ENCODE results near the gene CEP55.

Gene CEP55

DNA sequence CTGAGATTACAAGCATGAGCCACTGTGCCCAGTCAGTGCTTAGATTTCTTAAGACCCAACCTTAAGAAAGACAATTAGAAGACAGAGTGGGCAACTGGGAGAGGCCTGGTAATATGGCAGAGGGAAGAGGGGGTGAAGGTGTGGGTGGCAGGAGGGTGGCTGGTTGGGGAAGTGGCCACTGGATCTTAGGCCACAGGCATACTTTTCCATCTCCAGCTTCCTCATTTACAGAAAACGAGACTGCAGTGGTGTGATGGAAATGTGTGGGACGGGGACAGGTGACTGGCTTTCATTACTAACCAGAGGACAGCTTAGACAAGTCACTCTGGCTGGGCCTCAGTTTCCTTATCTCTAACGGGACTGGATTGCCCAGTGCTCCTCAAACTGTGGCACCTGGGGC lies 69.0 kb downstream of the CEP55 start:
- no peaks in the 10 kb centered on the region for H3K4me1 ChIP-seq (ENCODE audit: control insufficient read depth, insufficient read depth, low read length, poor library complexity, severe bottlenecking)
- WGBS, 2 experiments (ENCODE audit: insufficient coverage in 2 of 2) = 86 to 89% methylated on average over 2 of the region's 3 CpGs
- no peaks in the 10 kb centered on the region for H3K36me3 ChIP-seq (ENCODE audit: control insufficient read depth, insufficient read depth, low read length)
- H3K27ac ChIP-seq (ENCODE audit: low read depth, low read length, severe bottlenecking) = no peak overlapping the region
- H3K4me3 ChIP-seq (ENCODE audit: extremely low read depth, insufficient read depth, low read length, poor library complexity, severe bottlenecking) = no peak overlapping the region
- H3K9me3 ChIP-seq (ENCODE audit: control insufficient read depth, low read length) = no peaks in the 10 kb centered on the region

DNA sequence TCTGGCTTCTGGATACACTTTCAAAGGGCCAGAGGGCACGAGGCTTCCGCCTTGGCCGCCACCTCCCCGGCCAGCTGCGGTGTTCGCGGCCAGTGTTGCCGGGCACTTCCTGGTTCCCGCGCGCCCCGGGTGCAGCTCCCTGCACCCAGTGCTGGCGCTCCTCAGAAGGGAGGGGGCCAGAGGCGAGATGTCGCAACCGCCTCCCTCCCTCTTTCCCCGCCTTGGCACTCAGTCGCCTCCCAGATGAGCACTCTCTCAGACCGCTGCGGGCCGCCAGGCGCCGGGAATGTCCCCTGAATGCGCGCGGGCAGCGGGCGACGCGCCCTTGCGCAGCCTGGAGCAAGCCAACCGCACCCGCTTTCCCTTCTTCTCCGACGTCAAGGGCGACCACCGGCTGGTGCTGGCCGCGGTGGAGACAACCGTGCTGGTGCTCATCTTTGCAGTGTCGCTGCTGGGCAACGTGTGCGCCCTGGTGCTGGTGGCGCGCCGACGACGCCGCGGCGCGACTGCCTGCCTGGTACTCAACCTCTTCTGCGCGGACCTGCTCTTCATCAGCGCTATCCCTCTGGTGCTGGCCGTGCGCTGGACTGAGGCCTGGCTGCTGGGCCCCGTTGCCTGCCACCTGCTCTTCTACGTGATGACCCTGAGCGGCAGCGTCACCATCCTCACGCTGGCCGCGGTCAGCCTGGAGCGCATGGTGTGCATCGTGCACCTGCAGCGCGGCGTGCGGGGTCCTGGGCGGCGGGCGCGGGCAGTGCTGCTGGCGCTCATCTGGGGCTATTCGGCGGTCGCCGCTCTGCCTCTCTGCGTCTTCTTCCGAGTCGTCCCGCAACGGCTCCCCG lies 70.2 kb downstream of the CEP55 start, which contains the start of gene FFAR4:
TSS of gene FFAR4 (plus strand) at position 231 of the 842 bp plus-strand sequence. CDS start at position 287, 56 bp downstream.
- 2% methylated on average over 73 to 83 of the region's 85 CpGs for WGBS, 2 experiments (ENCODE audit: insufficient coverage in 2 of 2)
- no peaks in the 10 kb centered on the region for H3K9me3 ChIP-seq (ENCODE audit: control insufficient read depth, low read length)

DNA sequence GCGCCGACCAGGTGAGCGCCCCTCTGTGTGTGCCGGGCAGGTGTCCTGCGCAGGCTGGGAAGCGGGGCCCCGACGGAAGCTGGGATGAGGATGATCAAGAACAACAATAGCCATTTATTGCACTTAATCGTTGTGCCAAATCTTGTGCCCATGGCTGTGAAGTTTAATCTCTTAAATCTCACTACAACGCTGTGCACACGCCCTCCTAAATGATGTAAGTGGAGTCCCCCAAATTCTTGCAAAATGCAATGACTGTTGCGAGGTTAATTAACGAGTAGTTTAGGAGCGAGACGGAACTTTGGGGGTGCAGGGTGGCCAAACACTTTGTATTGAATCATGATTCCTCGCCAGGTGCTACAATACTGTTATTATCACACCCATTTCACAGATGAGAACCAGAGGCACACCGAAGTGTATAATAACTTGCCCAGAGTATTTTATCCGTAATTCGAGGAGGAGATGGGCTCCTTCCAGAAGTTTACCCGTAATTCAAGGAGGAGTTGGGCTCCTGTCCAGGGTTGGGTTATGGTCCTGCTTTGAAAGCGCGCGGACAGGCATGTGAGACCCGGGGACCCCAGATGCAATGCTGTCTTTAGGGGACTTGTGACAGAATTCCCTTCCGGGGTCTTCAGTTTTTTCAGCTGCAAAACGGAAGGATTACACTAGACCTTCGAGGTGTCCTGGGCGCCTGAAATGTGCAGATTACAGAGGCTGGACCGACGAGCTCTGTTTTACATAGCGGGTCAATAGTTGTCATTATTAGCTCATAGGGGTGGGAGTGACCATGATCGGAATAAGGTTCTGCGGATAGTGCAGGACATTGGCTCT lies 71.1 kb downstream of the CEP55 start:
- H3K4me1 ChIP-seq (ENCODE audit: control insufficient read depth, insufficient read depth, low read length, poor library complexity, severe bottlenecking) = no peaks in the 10 kb centered on the region
- H3K27ac ChIP-seq (ENCODE audit: low read depth, low read length, severe bottlenecking) = no peak overlapping the region
- WGBS, 2 experiments (ENCODE audit: insufficient coverage in 2 of 2) = 29 to 40% methylated on average over 23 to 28 of the region's 33 CpGs
- no peak overlapping the region for H3K4me3 ChIP-seq (ENCODE audit: extremely low read depth, insufficient read depth, low read length, poor library complexity, severe bottlenecking)
- H3K36me3 ChIP-seq (ENCODE audit: control insufficient read depth, insufficient read depth, low read length) = no peaks in the 10 kb centered on the region
- no peaks in the 10 kb centered on the region for H3K9me3 ChIP-seq (ENCODE audit: control insufficient read depth, low read length)

More for the DNA sequence above, 70.2 kb downstream of the CEP55 start, which contains the start of gene FFAR4:
- no peak within 1 kb of the TSS for H3K27ac ChIP-seq (ENCODE audit: low read depth, low read length, severe bottlenecking)
- H3K4me1 ChIP-seq (ENCODE audit: control insufficient read depth, insufficient read depth, low read length, poor library complexity, severe bottlenecking) = no peaks in the 10 kb centered on the region
- H3K36me3 ChIP-seq (ENCODE audit: control insufficient read depth, insufficient read depth, low read length) = no peaks in the 10 kb centered on the region
- peak within 1 kb of the TSS; percentile 25 for H3K4me3 ChIP-seq (ENCODE audit: extremely low read depth, insufficient read depth, low read length, poor library complexity, severe bottlenecking)

DNA sequence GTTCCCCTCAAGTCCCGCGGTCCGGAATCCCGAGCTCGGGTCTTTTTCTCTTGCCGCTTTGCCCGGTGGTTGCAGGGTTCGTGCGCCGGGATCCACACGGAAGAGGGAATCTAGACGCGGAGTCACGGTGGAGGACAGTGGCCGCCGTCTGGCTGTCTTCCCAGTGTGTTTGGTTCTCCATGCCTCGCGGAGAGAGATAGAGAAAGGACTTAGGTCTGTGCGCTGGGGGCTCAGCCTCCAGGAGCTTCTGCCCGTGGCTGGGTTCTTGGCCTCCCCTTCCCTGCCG lies 71.6 kb downstream of the CEP55 start:
- H3K4me3 ChIP-seq (ENCODE audit: extremely low read depth, insufficient read depth, low read length, poor library complexity, severe bottlenecking) = no peak overlapping the region
- 10 to 31% methylated on average over 10 to 17 of the region's 21 CpGs for WGBS, 2 experiments (ENCODE audit: insufficient coverage in 2 of 2)

DNA sequence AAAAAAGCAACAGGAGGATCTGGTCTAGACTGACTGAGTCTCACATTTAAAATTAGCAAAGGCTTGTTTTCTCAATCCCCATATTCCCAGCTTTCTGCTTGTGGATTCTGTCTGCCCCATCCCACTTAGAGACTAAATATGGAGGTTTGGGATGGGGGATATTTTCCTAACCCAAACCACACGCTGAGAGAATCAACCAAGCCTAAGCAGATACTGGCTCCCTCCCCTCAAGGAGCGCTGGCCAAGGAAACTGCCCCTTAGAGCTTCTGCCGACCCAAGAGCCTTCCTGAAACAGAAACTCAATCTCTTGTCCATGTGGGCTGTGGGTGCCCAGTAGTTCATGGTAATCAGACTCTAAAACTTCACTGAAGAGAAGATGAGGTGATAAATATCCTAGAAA lies 74.0 kb downstream of the CEP55 start:
- no peak overlapping the region for H3K4me3 ChIP-seq (ENCODE audit: extremely low read depth, insufficient read depth, low read length, poor library complexity, severe bottlenecking)
- no peaks in the 10 kb centered on the region for H3K9me3 ChIP-seq (ENCODE audit: control insufficient read depth, low read length)
- 14% methylated on average over 1 of the region's 3 CpGs; no CpG with 5 or more reads in 1 of the 2 experiments for WGBS, 2 experiments (ENCODE audit: insufficient coverage in 2 of 2)
- H3K4me1 ChIP-seq (ENCODE audit: control insufficient read depth, insufficient read depth, low read length, poor library complexity, severe bottlenecking) = peaks cover 6% of the 10 kb centered on the region
- H3K27ac ChIP-seq (ENCODE audit: low read depth, low read length, severe bottlenecking) = no peak overlapping the region
- H3K36me3 ChIP-seq (ENCODE audit: control insufficient read depth, insufficient read depth, low read length) = no peaks in the 10 kb centered on the region

More for the DNA sequence above, 71.6 kb downstream of the CEP55 start:
- no peaks in the 10 kb centered on the region for H3K9me3 ChIP-seq (ENCODE audit: control insufficient read depth, low read length)
- H3K36me3 ChIP-seq (ENCODE audit: control insufficient read depth, insufficient read depth, low read length) = no peaks in the 10 kb centered on the region
- no peaks in the 10 kb centered on the region for H3K4me1 ChIP-seq (ENCODE audit: control insufficient read depth, insufficient read depth, low read length, poor library complexity, severe bottlenecking)
- no peak overlapping the region for H3K27ac ChIP-seq (ENCODE audit: low read depth, low read length, severe bottlenecking)

DNA sequence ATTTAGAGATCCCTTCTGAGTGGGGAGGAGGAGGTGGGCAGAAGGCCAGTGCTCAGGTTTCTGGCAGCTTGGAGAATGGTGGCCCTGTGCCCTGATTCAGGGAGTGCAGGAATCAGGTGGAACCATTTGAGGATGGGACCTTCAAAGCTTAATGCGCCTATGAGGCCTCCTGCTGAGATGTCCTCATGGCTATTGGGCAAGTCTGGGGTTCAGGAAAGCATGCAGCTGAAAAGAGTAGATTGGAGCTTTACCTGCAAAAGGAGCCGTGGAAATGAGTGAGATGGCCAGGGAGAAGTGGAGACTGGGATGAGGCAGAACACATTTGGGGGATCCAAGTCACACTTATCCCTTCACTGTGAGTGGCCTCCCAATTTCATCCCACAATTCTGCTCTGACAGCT lies 76.2 kb downstream of the CEP55 start:
- Histone ChIP-seq H3K36me3 (ENCODE audit: control insufficient read depth, insufficient read depth, low read length) (no peaks in the 10 kb centered on the region), H3K4me3 (ENCODE audit: extremely low read depth, insufficient read depth, low read length, poor library complexity, severe bottlenecking) (no peak overlapping the region), H3K27ac (ENCODE audit: low read depth, low read length, severe bottlenecking) (no peak overlapping the region), H3K4me1 (ENCODE audit: control insufficient read depth, insufficient read depth, low read length, poor library complexity, severe bottlenecking) (peaks cover 6% of the 10 kb centered on the region), H3K9me3 (ENCODE audit: control insufficient read depth, low read length) (no peaks in the 10 kb centered on the region)
- 89% methylated on average over 1 to 2 of the region's 2 CpGs for WGBS, 2 experiments (ENCODE audit: insufficient coverage in 2 of 2)

DNA sequence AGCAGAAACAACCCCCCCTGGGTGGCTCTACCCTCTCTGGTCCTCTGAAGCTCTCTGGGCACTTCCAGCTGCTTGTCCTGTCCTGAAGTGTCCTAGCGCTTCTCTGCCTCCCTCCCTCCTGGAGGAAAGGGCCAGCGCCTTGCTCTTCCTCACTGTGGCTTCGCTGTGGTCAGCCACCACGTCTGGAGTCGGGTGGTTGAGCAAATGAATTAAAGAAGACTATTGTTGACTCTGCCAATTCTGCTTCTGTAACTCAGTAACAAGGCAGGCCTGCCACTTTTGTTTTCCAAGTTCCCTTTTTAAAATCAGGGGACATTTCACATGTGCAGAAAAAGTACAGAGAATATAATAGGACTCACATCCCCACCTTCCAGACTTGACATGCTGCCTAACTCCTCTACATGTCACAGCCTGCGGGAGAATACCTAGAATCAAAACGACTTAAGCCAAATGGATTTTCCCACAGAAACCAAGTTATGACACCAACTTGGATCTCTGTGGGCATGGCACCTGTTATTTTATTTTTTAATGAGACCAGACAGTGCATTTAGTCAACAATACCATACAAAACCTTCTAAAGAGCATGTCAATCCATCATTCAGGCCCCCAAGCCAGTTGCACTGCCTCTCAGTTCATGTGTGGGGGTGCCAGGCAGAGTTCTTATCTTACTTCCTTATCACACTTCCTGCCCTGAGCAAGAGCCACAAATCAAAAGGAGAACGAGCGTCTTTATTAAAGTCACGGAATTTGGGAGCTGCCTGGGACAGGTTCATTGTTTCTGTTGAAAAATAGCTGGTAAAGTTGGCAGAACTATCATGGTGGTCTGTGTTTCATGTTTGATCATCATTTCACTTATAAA lies 76.9 kb downstream of the CEP55 start:
- Histone ChIP-seq H3K27ac (ENCODE audit: low read depth, low read length, severe bottlenecking) (no peak overlapping the region), H3K4me1 (ENCODE audit: control insufficient read depth, insufficient read depth, low read length, poor library complexity, severe bottlenecking) (peaks cover 6% of the 10 kb centered on the region), H3K4me3 (ENCODE audit: extremely low read depth, insufficient read depth, low read length, poor library complexity, severe bottlenecking) (no peak overlapping the region), H3K9me3 (ENCODE audit: control insufficient read depth, low read length) (no peaks in the 10 kb centered on the region), H3K36me3 (ENCODE audit: control insufficient read depth, insufficient read depth, low read length) (no peaks in the 10 kb centered on the region)
- WGBS, 2 experiments (ENCODE audit: insufficient coverage in 2 of 2) = 73 to 76% methylated on average over 3 to 5 of the region's 10 CpGs

DNA sequence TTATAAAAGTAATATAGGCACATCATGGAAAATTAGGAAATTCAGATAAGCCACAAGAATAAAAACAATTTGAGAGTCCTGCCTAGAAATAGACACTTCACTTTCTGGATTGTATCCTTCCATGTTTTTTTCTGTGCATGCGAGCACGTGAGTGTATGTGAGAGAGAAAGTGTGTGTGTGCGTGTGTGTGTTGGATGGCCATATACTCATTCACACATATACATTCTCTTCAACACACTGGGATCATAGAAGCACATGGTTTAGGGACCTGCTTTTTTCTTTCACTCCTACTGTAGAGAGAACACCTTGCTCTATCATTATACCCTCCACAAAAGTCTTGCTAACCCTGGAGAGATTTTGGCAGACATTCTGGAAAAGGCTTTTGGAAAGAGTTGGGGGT lies 77.5 kb downstream of the CEP55 start:
- H3K27ac ChIP-seq (ENCODE audit: low read depth, low read length, severe bottlenecking) = no peak overlapping the region
- no peak overlapping the region for H3K4me3 ChIP-seq (ENCODE audit: extremely low read depth, insufficient read depth, low read length, poor library complexity, severe bottlenecking)
- no peaks in the 10 kb centered on the region for H3K36me3 ChIP-seq (ENCODE audit: control insufficient read depth, insufficient read depth, low read length)
- peaks cover 6% of the 10 kb centered on the region for H3K4me1 ChIP-seq (ENCODE audit: control insufficient read depth, insufficient read depth, low read length, poor library complexity, severe bottlenecking)
- no peaks in the 10 kb centered on the region for H3K9me3 ChIP-seq (ENCODE audit: control insufficient read depth, low read length)
- no CpG with 5 or more reads among the region's 3 CpGs for WGBS, 2 experiments (ENCODE audit: insufficient coverage in 2 of 2)

DNA sequence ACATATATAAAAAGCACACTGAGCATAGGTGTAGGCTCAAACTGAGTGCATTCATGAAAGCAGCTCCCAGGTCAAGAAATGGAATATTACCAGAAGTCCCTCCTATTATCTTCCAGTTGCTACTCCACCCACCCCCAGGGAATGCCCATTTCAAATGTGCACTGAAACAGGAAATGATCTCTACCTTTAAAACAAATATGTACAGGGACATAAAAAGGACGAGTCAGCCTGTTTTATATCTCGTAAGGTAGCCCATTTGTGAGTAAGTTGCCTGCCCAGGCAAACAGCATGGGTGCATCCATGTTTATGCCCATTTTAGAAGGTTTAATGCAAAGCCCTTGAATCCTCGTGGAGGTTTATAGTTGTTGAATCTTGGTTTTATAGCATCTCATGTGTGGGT lies 80.5 kb downstream of the CEP55 start:
- no peak overlapping the region for H3K4me3 ChIP-seq (ENCODE audit: extremely low read depth, insufficient read depth, low read length, poor library complexity, severe bottlenecking)
- H3K36me3 ChIP-seq (ENCODE audit: control insufficient read depth, insufficient read depth, low read length) = no peaks in the 10 kb centered on the region
- WGBS, 2 experiments (ENCODE audit: insufficient coverage in 2 of 2) = 92 to 96% methylated on average over 3 of the region's 3 CpGs
- H3K27ac ChIP-seq (ENCODE audit: low read depth, low read length, severe bottlenecking) = no peak overlapping the region
- peaks cover 5% of the 10 kb centered on the region for H3K9me3 ChIP-seq (ENCODE audit: control insufficient read depth, low read length)
- H3K4me1 ChIP-seq (ENCODE audit: control insufficient read depth, insufficient read depth, low read length, poor library complexity, severe bottlenecking) = peaks cover 6% of the 10 kb centered on the region

DNA sequence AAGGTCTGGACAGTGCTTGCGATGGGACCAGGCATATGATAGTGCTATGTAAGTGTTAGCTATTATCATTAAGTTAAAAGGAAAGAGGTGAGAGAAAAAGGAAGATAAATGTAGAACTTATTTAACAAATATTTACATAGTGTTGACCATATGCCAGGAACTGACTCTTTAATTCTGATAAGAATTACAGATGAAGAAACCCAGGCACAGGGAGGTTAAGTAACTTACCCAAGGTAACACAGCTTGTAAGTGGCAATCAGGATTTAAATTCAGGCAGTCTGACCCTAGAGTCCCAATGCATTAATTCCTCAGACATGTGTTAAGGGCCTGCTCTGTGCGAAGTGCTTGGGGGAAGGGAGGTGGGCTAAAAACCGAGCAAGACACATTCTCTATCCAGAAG lies 81.2 kb downstream of the CEP55 start:
- no peak overlapping the region for H3K27ac ChIP-seq (ENCODE audit: low read depth, low read length, severe bottlenecking)
- 97% methylated on average over 3 of the region's 3 CpGs; no CpG with 5 or more reads in 1 of the 2 experiments for WGBS, 2 experiments (ENCODE audit: insufficient coverage in 2 of 2)

More for the DNA sequence above, 81.2 kb downstream of the CEP55 start:
- Histone ChIP-seq H3K4me3 (ENCODE audit: extremely low read depth, insufficient read depth, low read length, poor library complexity, severe bottlenecking) (no peak overlapping the region), H3K4me1 (ENCODE audit: control insufficient read depth, insufficient read depth, low read length, poor library complexity, severe bottlenecking) (peaks cover 6% of the 10 kb centered on the region), H3K9me3 (ENCODE audit: control insufficient read depth, low read length) (peaks cover 5% of the 10 kb centered on the region), H3K36me3 (ENCODE audit: control insufficient read depth, insufficient read depth, low read length) (no peaks in the 10 kb centered on the region)

Measured in mesodermal cell (in vitro differentiated cells).